OCI-LY3 (cell line): ENCODE data around the gene WSB1.

Experiments
- CTCF ChIP-seq: fragments of 200-600, 300-600 bp; sonication (generic); IDR thresholded peaks from 2 replicates; pipeline ENCODE4 v1.5.1; 2014; ENCODE audit warnings: antibody characterized with exemption, low read length, low read depth
- EZH2phosphoT487 ChIP-seq: fragments of 200-600 bp; shearing (Covaris generic); IDR thresholded peaks from 2 replicates; pipeline ENCODE4 v1.6.1; 2018; ENCODE audit warnings: antibody characterized with exemption, mixed run types, low read depth

- TF ChIP-seq EZH2phosphoT487 (no peak), CTCF (no peak)
Observed at GRCh38 chr17:27362909-27363308, 69.0 kb downstream of the WSB1 start.
